ENCODE data around the gene SYT1. TPM values are rescaled to one million over a fixed set of nuclear protein-coding genes. Genes with fewer than 3 reads are reported as not detected.

Gene SYT1
- total and polyA plus RNA-seq, 2 donors (not counting 1 experiment from before 2014, with no cell fraction given) = 0.90 to 2.1 TPM

DNA sequence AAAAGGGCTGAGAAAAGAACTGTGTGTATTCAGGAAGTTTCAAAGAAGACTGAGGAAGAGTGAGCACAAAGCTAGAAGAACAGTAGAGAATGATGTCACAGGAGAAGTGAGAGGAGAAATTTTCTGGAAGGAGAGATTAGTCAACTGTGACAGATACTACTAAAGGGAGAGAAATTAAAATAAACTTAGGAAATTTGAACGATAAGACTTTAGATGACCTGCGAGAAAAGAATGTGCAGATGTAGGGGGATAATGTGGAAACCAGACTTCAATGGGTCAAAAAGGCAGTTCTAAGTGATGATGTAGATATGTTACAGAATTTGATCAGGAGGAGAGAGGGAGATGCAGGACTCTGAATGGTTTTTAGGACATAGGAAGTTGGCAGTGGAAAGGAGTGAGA is 287.4 kb downstream of the SYT1 start:
- H2AFZ ChIP-seq (ENCODE audit: low read length) = no peak overlapping the region
- H3K9ac ChIP-seq (ENCODE audit: insufficient read depth, low read length) = no peak overlapping the region
- H3K27ac ChIP-seq (ENCODE audit: insufficient read depth, low read length) = no peak overlapping the region
- H3K4me3 ChIP-seq (replicated peaks in 1 of 4; ENCODE audit: control extremely low read depth in 1 of 4, insufficient read depth in 1 of 4, low read depth in 3 of 4, low read length in 4 of 4) = no peak overlapping the region
- no peak overlapping the region for H3K4me2 ChIP-seq (ENCODE audit: extremely low read depth, insufficient read depth, low read length)
- H3K79me2 ChIP-seq (ENCODE audit: control insufficient read depth, insufficient read depth, low read length) = no peaks in the 10 kb centered on the region
- H3K27me3 ChIP-seq (ENCODE audit: control insufficient read depth, insufficient read depth, low read length) = no peaks in the 10 kb centered on the region
- no peaks in the 10 kb centered on the region for H3K9me3 ChIP-seq (ENCODE audit: control insufficient read depth, insufficient read depth, low read depth, low read length)
- TF ChIP-seq EZH2 (IDR thresholded peaks at IDR 0.05; ENCODE audit: low read length, missing control alignments) = no peak
- TF ChIP-seq, protein P1, sequence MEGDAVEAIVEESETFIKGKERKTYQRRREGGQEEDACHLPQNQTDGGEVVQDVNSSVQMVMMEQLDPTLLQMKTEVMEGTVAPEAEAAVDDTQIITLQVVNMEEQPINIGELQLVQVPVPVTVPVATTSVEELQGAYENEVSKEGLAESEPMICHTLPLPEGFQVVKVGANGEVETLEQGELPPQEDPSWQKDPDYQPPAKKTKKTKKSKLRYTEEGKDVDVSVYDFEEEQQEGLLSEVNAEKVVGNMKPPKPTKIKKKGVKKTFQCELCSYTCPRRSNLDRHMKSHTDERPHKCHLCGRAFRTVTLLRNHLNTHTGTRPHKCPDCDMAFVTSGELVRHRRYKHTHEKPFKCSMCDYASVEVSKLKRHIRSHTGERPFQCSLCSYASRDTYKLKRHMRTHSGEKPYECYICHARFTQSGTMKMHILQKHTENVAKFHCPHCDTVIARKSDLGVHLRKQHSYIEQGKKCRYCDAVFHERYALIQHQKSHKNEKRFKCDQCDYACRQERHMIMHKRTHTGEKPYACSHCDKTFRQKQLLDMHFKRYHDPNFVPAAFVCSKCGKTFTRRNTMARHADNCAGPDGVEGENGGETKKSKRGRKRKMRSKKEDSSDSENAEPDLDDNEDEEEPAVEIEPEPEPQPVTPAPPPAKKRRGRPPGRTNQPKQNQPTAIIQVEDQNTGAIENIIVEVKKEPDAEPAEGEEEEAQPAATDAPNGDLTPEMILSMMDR (conservative IDR thresholded peaks at IDR 0.05 in 1 of 2, IDR thresholded peaks at IDR 0.05 in 1 of 2; ENCODE audit: low read depth in 1 of 2, low read length in 2 of 2) = no peak
- no peaks in the 10 kb centered on the region for H3K4me1 ChIP-seq (ENCODE audit: control insufficient read depth, extremely low read depth, insufficient read depth, low read length)
- peak; percentile 28 to 85 for DNase-seq (ENCODE audit: low read depth in 2 of 2)
- H3K36me3 ChIP-seq (ENCODE audit: control insufficient read depth, insufficient read depth, low read length) = no peaks in the 10 kb centered on the region
- H4K20me1 ChIP-seq (ENCODE audit: control insufficient read depth, extremely low read depth, insufficient read depth, low read length) = no peaks in the 10 kb centered on the region

DNA sequence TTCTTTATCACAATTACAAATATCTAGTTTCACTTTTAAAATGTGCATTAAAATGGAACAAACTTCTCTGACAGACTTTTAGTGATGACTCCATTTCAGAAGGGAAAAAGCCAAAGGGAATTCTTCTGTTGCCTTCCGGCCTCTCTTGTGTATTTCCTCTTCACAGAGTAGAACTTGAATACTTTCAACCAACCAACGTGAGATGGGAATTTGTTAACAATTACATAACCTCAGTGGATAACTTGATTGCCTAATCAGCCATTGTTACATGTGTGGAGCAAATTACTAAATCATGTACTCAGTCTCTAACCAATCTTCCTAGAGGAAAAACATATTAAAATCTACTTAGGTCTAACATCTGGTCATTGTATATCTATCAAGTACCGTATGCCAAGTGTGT is 291.1 kb downstream of the SYT1 start:
- H4K20me1 ChIP-seq (ENCODE audit: control insufficient read depth, extremely low read depth, insufficient read depth, low read length) = no peaks in the 10 kb centered on the region
- H3K79me2 ChIP-seq (ENCODE audit: control insufficient read depth, insufficient read depth, low read length) = no peaks in the 10 kb centered on the region
- peak overlapping the region; percentile 26 for H2AFZ ChIP-seq (ENCODE audit: low read length)
- H3K27me3 ChIP-seq (ENCODE audit: control insufficient read depth, insufficient read depth, low read length) = no peaks in the 10 kb centered on the region
- H3K4me1 ChIP-seq (ENCODE audit: control insufficient read depth, extremely low read depth, insufficient read depth, low read length) = no peaks in the 10 kb centered on the region
- H3K9me3 ChIP-seq (ENCODE audit: control insufficient read depth, insufficient read depth, low read depth, low read length) = no peaks in the 10 kb centered on the region
- H3K27ac ChIP-seq (ENCODE audit: insufficient read depth, low read length) = no peak overlapping the region
- no peak overlapping the region for H3K4me3 ChIP-seq (replicated peaks in 1 of 4; ENCODE audit: control extremely low read depth in 1 of 4, insufficient read depth in 1 of 4, low read depth in 3 of 4, low read length in 4 of 4)
- peak; percentile 41 to 59 for DNase-seq (ENCODE audit: low read depth in 2 of 2)
- H3K9ac ChIP-seq (ENCODE audit: insufficient read depth, low read length) = no peak overlapping the region
- H3K36me3 ChIP-seq (ENCODE audit: control insufficient read depth, insufficient read depth, low read length) = no peaks in the 10 kb centered on the region
- TF ChIP-seq EZH2 (IDR thresholded peaks at IDR 0.05; ENCODE audit: low read length, missing control alignments) = no peak
- TF ChIP-seq, protein P1 (conservative IDR thresholded peaks at IDR 0.05 in 1 of 2, IDR thresholded peaks at IDR 0.05 in 1 of 2; ENCODE audit: low read depth in 1 of 2, low read length in 2 of 2) = no peak
- H3K4me2 ChIP-seq (ENCODE audit: extremely low read depth, insufficient read depth, low read length) = no peak overlapping the region

DNA sequence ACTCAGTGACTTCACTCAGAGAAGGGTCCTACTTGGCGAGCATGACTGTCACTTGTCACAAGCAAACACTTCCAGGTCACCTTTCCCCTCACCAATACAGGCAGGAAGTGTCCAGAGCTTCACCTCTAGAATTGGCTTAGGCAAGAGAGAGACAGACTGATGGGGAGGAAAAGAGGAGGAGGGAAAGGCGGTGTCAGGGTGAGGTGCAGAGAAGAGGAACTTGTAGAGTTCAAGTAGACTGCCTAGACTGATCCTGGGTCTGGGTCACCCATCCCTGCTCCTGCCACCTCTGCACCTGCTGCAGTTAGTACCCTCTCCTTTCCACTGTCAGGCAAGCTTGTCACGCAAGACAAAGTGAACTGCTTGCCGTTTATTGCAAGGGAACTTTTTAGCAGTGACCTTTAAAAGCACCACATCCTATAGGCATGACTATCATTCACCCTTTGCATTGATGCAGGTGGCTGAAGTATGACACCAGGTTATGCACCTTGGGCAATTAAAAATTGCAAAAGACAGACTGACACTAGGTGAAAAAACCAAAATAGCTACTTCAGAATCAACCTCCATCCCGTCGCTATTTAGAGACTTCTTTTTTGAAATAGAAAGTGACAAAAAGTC is 292.4 kb downstream of the SYT1 start:
- no peak overlapping the region for H2AFZ ChIP-seq (ENCODE audit: low read length)
- no peak overlapping the region for H3K27ac ChIP-seq (ENCODE audit: insufficient read depth, low read length)
- H3K9me3 ChIP-seq (ENCODE audit: control insufficient read depth, insufficient read depth, low read depth, low read length) = no peaks in the 10 kb centered on the region
- no peak for DNase-seq (ENCODE audit: low read depth in 2 of 2)
- H4K20me1 ChIP-seq (ENCODE audit: control insufficient read depth, extremely low read depth, insufficient read depth, low read length) = no peaks in the 10 kb centered on the region
- H3K4me2 ChIP-seq (ENCODE audit: extremely low read depth, insufficient read depth, low read length) = no peak overlapping the region
- H3K9ac ChIP-seq (ENCODE audit: insufficient read depth, low read length) = no peak overlapping the region
- no peaks in the 10 kb centered on the region for H3K4me1 ChIP-seq (ENCODE audit: control insufficient read depth, extremely low read depth, insufficient read depth, low read length)
- no peak for TF ChIP-seq EZH2 (IDR thresholded peaks at IDR 0.05; ENCODE audit: low read length, missing control alignments)
- no peaks in the 10 kb centered on the region for H3K27me3 ChIP-seq (ENCODE audit: control insufficient read depth, insufficient read depth, low read length)
- H3K4me3 ChIP-seq (replicated peaks in 1 of 4; ENCODE audit: control extremely low read depth in 1 of 4, insufficient read depth in 1 of 4, low read depth in 3 of 4, low read length in 4 of 4) = no peak overlapping the region
- H3K36me3 ChIP-seq (ENCODE audit: control insufficient read depth, insufficient read depth, low read length) = no peaks in the 10 kb centered on the region
- H3K79me2 ChIP-seq (ENCODE audit: control insufficient read depth, insufficient read depth, low read length) = no peaks in the 10 kb centered on the region
